GM12891 (cell line): ENCODE data around the gene TSPO.
"Not testable (repeated sequence)": the region's sequence is repeated elsewhere in the genome, so short reads cannot be mapped to it uniquely, and the experiment has no call there.

Experiments
- PAX5 ChIP-seq: IDR thresholded peaks from 2 replicates; pipeline ENCODE4 v1.6.1; 2011; ENCODE audit warnings: low read length, moderate library complexity, mild to moderate bottlenecking; ENCODE audit not compliant: insufficient read depth, severe bottlenecking
- POLR2A ChIP-seq: IDR thresholded peaks from 2 replicates; pipeline ENCODE4 v1.6.1; 2011; ENCODE audit warnings: low read depth, low read length, control low read depth
- POLR2AphosphoS5 ChIP-seq: IDR thresholded peaks from 2 replicates; pipeline ENCODE4 v1.6.1; 2011; ENCODE audit warnings: low read depth, low read length, control low read depth
- POU2F2 ChIP-seq: IDR thresholded peaks from 2 replicates; pipeline ENCODE4 v1.6.1; 2011; ENCODE audit warnings: low read depth, mild to moderate bottlenecking, control low read depth, low read length, moderate library complexity
- SPI1 ChIP-seq: IDR thresholded peaks from 2 replicates; pipeline ENCODE4 v1.6.1; 2011; ENCODE audit warnings: low read depth, low read length, control low read depth
- TAF1 ChIP-seq: IDR thresholded peaks from 2 replicates; pipeline ENCODE4 v1.6.1; 2011; ENCODE audit warnings: low read depth, low read length, control low read depth

DNA sequence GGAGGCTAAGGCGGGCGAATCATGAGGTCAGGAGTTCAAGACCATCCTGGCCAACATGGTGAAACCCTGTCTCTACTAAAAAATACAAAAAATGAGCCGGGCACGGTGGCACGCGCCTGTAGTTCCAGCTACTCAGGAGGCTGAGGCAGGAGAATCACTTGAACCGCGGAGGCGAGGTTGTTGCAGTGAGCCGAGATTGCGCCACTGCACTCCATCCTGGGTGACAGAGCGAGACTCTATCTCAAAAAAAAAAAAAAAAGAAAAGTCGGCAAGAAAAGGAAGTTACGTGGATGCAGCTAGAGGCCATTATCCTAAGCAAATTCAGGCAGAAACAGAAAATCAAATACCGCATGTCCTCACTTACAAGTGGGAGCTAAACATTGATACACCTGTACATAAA lies 5.0 kb upstream of the TSPO start:
- not testable (repeated sequence) for TF ChIP-seq POLR2A, POLR2AphosphoS5, POU2F2, TAF1, SPI1, PAX5
